B cell (primary cell): ENCODE results near the gene CENPA. TPM values are rescaled to one million over a fixed set of nuclear protein-coding genes. Genes with fewer than 3 reads are reported as not detected.

Experiments used
- ATAC-seq: fragments of 200-7000 bp; cut with Tn5 transposase; one replicate; pipeline ENCODE4 v1.10.0; 2021; ENCODE audit warnings: low read depth, mild to moderate bottlenecking, moderate number of reproducible peaks, moderate library complexity
- CTCF ChIA-PET: fragments of 350-600 bp; sonication (Branson Sonifier 250); formaldehyde crosslinking; loops from one replicate; lab custom pipeline; 2021; ENCODE audit warnings: antibody characterized with exemption, inconsistent platforms; lab: Charles Lee
- POLR2A ChIA-PET: fragments of 350-600 bp; sonication (Branson Sonifier 250); formaldehyde crosslinking; loops from one replicate; lab custom pipeline; 2021; ENCODE audit warnings: antibody characterized with exemption; lab: Charles Lee
- DNase-seq: peaks from one replicate; pipeline ENCODE4 v3.0.0; 2013
- H2AFZ ChIP-seq: 2 replicates; pipeline ENCODE4 v1.6.1; 2012; ENCODE audit warnings: mild to moderate bottlenecking, low read depth, low read length; ENCODE audit not compliant: insufficient read depth, poor library complexity, severe bottlenecking
- H3K27ac ChIP-seq, 2 donors: 1 replicate in 1 of 2; 2 replicates in 1 of 2; pipeline ENCODE4 v1.5.1; 2012 to 2013; ENCODE audit warnings: low read length in 2 of 2, mild to moderate bottlenecking in 2 of 2, moderate library complexity in 1 of 2
- H3K27me3 ChIP-seq, 4 experiments: fragments of 200-600 bp in 1 of 4; sonication (generic) in 1 of 4; replicated peaks in 1 of 4; 1 replicate in 2 of 4; 2 replicates in 2 of 4; pipeline versions ENCODE4 v1.6.1 to v1.7.0; 2013 to 2016; ENCODE audit warnings: low read length in 3 of 4, mild to moderate bottlenecking in 2 of 4, mixed read lengths in 1 of 4, moderate library complexity in 1 of 4; ENCODE audit not compliant: insufficient read depth in 4 of 4, control insufficient read depth in 3 of 4; ENCODE audit errors: control extremely low read depth in 1 of 4
- H3K36me3 ChIP-seq, 2 experiments: replicated peaks in 1 of 2; 1 replicate in 1 of 2; 2 replicates in 1 of 2; pipeline versions ENCODE4 v1.6.1 to v1.7.1; 2013; ENCODE audit warnings: low read length in 1 of 2; ENCODE audit not compliant: insufficient read depth in 2 of 2, control insufficient read depth in 1 of 2; ENCODE audit errors: control extremely low read depth in 1 of 2, extremely low read depth in 1 of 2
- H3K4me1 ChIP-seq, 2 donors: fragments of 200-600 bp in 1 of 2; sonication (generic) in 1 of 2; 1 replicate in 1 of 2; 2 replicates in 1 of 2; pipeline versions ENCODE4 v1.5.1 to v1.6.1; 2013 to 2017; ENCODE audit warnings: low read length in 2 of 2; ENCODE audit not compliant: control insufficient read depth in 2 of 2, insufficient read depth in 2 of 2
- H3K4me2 ChIP-seq: replicated peaks from 2 replicates; pipeline ENCODE3; 2012; ENCODE audit warnings: mild to moderate bottlenecking, low read depth, low read length; ENCODE audit not compliant: poor library complexity, severe bottlenecking
- H3K4me3 ChIP-seq, 5 experiments: fragments of 200-600 bp in 1 of 5; sonication (generic) in 1 of 5; 1 replicate in 3 of 5; 2 replicates in 2 of 5; pipeline versions ENCODE4 v1.5.1 to v1.7.0; 2011 to 2016; ENCODE audit warnings: low read length in 4 of 5, mild to moderate bottlenecking in 4 of 5, low read depth in 2 of 5, control low read depth in 1 of 5, moderate library complexity in 1 of 5; ENCODE audit not compliant: insufficient read depth in 1 of 5; ENCODE audit errors: control extremely low read depth in 1 of 5, extremely low read depth in 1 of 5
- H3K79me2 ChIP-seq: fragments of 200-600 bp; sonication (generic); one replicate; pipeline ENCODE4 v1.6.0; 2016; ENCODE audit warnings: low read length; ENCODE audit not compliant: control insufficient read depth, insufficient read depth
- H3K9ac ChIP-seq: fragments of 200-600 bp; sonication (generic); 2 replicates; pipeline ENCODE4 v1.6.1; 2017; ENCODE audit warnings: mild to moderate bottlenecking, low read length, moderate library complexity
- H3K9me3 ChIP-seq, 3 donors: one replicate each; pipeline versions ENCODE4 v1.6.1 to v1.7.1; 2013; ENCODE audit warnings: low read length in 2 of 3; ENCODE audit not compliant: control insufficient read depth in 2 of 3, insufficient read depth in 1 of 3; ENCODE audit errors: control extremely low read depth in 1 of 3
- H4K20me1 ChIP-seq: 2 replicates; pipeline ENCODE4 v1.6.0; 2012; ENCODE audit warnings: mild to moderate bottlenecking, low read length; ENCODE audit not compliant: insufficient read depth, control insufficient read depth, poor library complexity, severe bottlenecking
- H3K27ac Mint-ChIP-seq: one replicate; pipeline ENCODE4 v1.8.0; 2021; ENCODE audit warnings: mixed read lengths
- H3K27me3 Mint-ChIP-seq: one replicate; pipeline ENCODE4 v1.8.0; 2021; ENCODE audit warnings: mixed read lengths
- H3K4me1 Mint-ChIP-seq: one replicate; pipeline ENCODE4 v1.8.0; 2021; ENCODE audit warnings: mixed read lengths
- H3K4me3 Mint-ChIP-seq: one replicate; pipeline ENCODE4 v1.8.0; 2021; ENCODE audit warnings: mixed read lengths
- H3K9me3 Mint-ChIP-seq: one replicate; pipeline ENCODE4 v1.8.0; 2022; ENCODE audit warnings: mixed read lengths; ENCODE audit not compliant: insufficient read depth
- EZH2 ChIP-seq: IDR thresholded peaks from 2 replicates; pipeline ENCODE4 v1.6.1; 2012; ENCODE audit warnings: borderline replicate concordance, low read depth, mild to moderate bottlenecking, moderate library complexity, low read length; ENCODE audit not compliant: insufficient read depth, poor library complexity, severe bottlenecking
- WGBS: methylation state at CpG from one replicate; pipeline ENCODE4 v1.1.5; 2013; ENCODE audit warnings: missing lambda C conversion rate; ENCODE audit not compliant: insufficient coverage; 5-methylcytosine and 5-hydroxymethylcytosine counted together
- intact Hi-C: fragments of 100-400 bp; cut with micrococcal nuclease; formaldehyde crosslinking; loops from one replicate; pipeline ENCODE4 v1.10.0; 2022
- polyA minus RNA-seq: library from RNA; depleted of rRNA, polyadenylated mRNA; stranded (reverse); fragments of >200 nt; gene quantifications from 2 replicates; pipeline ENCODE4 v1.2.3, GENCODE V29; 2012
- polyA plus RNA-seq: library from polyadenylated mRNA; depleted of rRNA; stranded (reverse); fragments of >200 nt; gene quantifications from 2 replicates; pipeline ENCODE4 v1.2.3, GENCODE V29; 2012
- total RNA-seq, 2 donors: library from RNA; stranded (reverse); fragments of 120-200 nt in 1 of 2; gene quantifications; 1 replicate in 1 of 2; 2 replicates in 1 of 2; pipeline versions ENCODE4 v1.2.3 to v1.2.4, GENCODE V29; 2013 to 2022
- TF ChIP-seq, protein P1 (sequence below): fragments of 200-600 bp; IDR thresholded peaks from one replicate; pipeline ENCODE4 v1.8.0; 2022; ENCODE audit warnings: antibody characterized with exemption, mild to moderate bottlenecking

The CENPA gene
- total RNA-seq (not detected in 2 replicates), polyA plus RNA-seq (0.10 and 0.59 TPM in 2 replicates), polyA minus RNA-seq (0.57 and 0.69 TPM in 2 replicates)
- total RNA-seq (2013) = 0.35 TPM

DNA sequence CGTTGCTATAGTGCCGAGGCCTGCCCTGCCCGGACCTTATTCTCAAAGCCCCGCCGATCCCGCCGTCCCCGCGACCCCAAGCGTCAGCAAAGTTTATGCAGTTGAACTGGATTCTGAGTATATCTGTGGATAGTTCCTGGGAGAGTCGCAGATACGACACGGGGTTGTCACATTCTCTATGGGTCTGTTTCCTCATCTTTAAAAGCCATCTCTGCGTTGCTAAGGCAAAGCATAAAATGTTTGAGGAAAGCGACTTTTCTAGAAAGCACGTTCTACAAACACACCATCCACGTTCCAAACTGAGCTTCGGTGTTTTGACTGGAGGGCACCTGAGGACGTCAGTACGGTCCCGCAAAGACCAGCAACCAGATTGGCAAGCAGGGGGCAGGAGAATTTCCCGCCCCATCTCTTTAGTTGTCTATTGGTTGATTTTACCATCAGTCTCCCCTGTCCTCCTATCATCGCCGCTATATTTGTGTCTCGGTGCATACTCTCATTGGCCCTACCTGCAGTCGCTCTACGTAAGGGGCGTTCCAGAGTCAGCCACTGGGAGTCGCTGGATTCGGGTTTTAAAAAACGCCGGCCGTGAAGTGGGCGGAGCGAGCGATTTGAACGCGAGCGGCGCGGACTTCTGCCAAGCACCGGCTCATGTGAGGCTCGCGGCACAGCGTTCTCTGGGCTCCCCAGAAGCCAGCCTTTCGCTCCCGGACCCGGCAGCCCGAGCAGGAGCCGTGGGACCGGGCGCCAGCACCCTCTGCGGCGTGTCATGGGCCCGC lies at the start of gene CENPA:
TSS of gene CENPA (plus strand) at position 626 of the 776 bp plus-strand sequence. CDS start at position 767, 141 bp downstream.
- peak within 1 kb of the TSS; percentile 27 to 41 for H3K27ac ChIP-seq
- TF ChIP-seq, protein P1, sequence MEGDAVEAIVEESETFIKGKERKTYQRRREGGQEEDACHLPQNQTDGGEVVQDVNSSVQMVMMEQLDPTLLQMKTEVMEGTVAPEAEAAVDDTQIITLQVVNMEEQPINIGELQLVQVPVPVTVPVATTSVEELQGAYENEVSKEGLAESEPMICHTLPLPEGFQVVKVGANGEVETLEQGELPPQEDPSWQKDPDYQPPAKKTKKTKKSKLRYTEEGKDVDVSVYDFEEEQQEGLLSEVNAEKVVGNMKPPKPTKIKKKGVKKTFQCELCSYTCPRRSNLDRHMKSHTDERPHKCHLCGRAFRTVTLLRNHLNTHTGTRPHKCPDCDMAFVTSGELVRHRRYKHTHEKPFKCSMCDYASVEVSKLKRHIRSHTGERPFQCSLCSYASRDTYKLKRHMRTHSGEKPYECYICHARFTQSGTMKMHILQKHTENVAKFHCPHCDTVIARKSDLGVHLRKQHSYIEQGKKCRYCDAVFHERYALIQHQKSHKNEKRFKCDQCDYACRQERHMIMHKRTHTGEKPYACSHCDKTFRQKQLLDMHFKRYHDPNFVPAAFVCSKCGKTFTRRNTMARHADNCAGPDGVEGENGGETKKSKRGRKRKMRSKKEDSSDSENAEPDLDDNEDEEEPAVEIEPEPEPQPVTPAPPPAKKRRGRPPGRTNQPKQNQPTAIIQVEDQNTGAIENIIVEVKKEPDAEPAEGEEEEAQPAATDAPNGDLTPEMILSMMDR = peak; percentile 7
- TF ChIP-seq EZH2 = no peak
- H2AFZ ChIP-seq = peak within 1 kb of the TSS; percentile 86
- peak within 1 kb of the TSS; percentile 51 to 81 (median 71) for H3K4me3 ChIP-seq
- 3% methylated on average over 48 of the region's 55 CpGs for WGBS
- peaks cover 1 to 3% of the 10 kb centered on the region in 2 experiments for H3K36me3 ChIP-seq
- ATAC-seq (peak; percentile 99), DNase-seq (peak; percentile 98)
- peak within 1 kb of the TSS; percentile 73 for H3K9ac ChIP-seq
- ChIA-PET POLR2A (no interaction called here), CTCF (interaction anchor here (0.6 kb wide), 1 partner anchor 41 kb away, joined by 3 read pairs; no protein-coding TSS in a partner anchor)
- Mint-ChIP-seq H3K27me3 (peaks cover 3% of the 10 kb centered on the region), H3K27ac (peak within 1 kb of the TSS; percentile 83), H3K4me1 (peaks cover 13% of the 10 kb centered on the region), H3K9me3 (no peaks in the 10 kb centered on the region), H3K4me3 (peak within 1 kb of the TSS; percentile 93)
- peaks cover 4% of the 10 kb centered on the region for H3K79me2 ChIP-seq
- peak within 1 kb of the TSS; percentile 93 for H3K4me2 ChIP-seq
- no peaks in the 10 kb centered on the region for H3K9me3 ChIP-seq
- H3K27me3 ChIP-seq = no peaks in the 10 kb centered on the region
- intact Hi-C loops = loop anchor here (1.0 to 10.0 kb wide), 8 partner anchors 21 to 1811 kb away; partner anchors contain the start of genes ASXL2, ATRAID, BABAM2 and DNAJC27
- H4K20me1 ChIP-seq = no peaks in the 10 kb centered on the region
- H3K4me1 ChIP-seq = peaks cover 8 to 14% of the 10 kb centered on the region in 2 donors

DNA sequence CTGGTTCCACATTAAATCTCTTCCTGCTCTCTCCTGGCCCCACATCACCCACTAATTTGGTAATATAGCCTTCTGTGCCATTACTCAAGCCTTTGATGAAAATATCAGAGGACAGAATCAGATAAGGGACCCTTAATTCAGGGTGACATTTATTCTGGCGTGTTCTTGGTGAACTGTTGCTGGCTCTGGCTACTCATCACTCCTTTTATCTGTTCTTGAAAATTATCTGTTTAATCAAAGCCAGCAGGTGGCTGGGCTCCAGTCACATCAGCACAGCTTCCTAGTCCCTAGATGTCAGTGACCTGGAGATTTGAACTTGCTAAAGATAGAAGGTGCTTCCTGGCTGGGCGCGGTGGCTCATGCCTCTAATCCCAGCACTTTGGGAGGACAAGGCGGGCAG lies 48.6 kb upstream of the CENPA start:
- Histone ChIP-seq H3K4me2 (no peak overlapping the region), H3K27ac (no peak overlapping the region), H3K36me3 (no peaks in the 10 kb centered on the region), H3K9ac (no peak overlapping the region), H4K20me1 (no peaks in the 10 kb centered on the region), H3K27me3 (peaks cover 0 to 7% (median 2%) of the 10 kb centered on the region in 4 experiments), H3K9me3 (peaks cover 0 to 2% (median 0%) of the 10 kb centered on the region in 3 donors), H3K4me1 (no peaks in the 10 kb centered on the region), H3K4me3 (no peak overlapping the region), H3K79me2 (no peaks in the 10 kb centered on the region), H2AFZ (no peak overlapping the region)
- TF ChIP-seq EZH2 = no peak
- intact Hi-C loops = no loop called here
- ChIA-PET POLR2A (no interaction called here), CTCF (interaction anchor here (1.1 to 1.7 kb wide), 2 partner anchors 11 to 130 kb away, joined by 3 to 5 read pairs; no protein-coding TSS in a partner anchor)
- Mint-ChIP-seq H3K27me3 (peaks cover 30% of the 10 kb centered on the region), H3K4me3 (no peak overlapping the region), H3K27ac (no peak overlapping the region), H3K4me1 (peaks cover 7% of the 10 kb centered on the region), H3K9me3 (no peaks in the 10 kb centered on the region)
- 100% methylated on average over 4 of the region's 4 CpGs for WGBS
- ATAC-seq (no peak), DNase-seq (no peak)
